ENCODE measurements around the gene TUBGCP3. TPM values are rescaled to one million over a fixed set of nuclear protein-coding genes. Genes with fewer than 3 reads are reported as not detected.

TUBGCP3 gene
- total and polyA plus RNA-seq, 9 donors: 19.4 to 58.0 (median 29.5) TPM

- H3K4me1 ChIP-seq (ENCODE audit: insufficient read depth): peaks cover 6% of the 10 kb centered on the region
- no peaks in the 10 kb centered on the region for H3K27me3 ChIP-seq
- H3K27ac ChIP-seq: no peak overlapping the region
- 87 to 93% (median 91%) methylated on average over 18 of the region's 18 CpGs for WGBS, 3 donors
- no peaks in the 10 kb centered on the region for H3K36me3 ChIP-seq
- DNase-seq: no peak
- no peaks in the 10 kb centered on the region for H3K9me3 ChIP-seq
- no peak for TF ChIP-seq POLR2A (IDR thresholded peaks at IDR 0.05)
- no peak for TF ChIP-seq CTCF (IDR thresholded peaks at IDR 0.05)
- TF ChIP-seq EP300 (IDR thresholded peaks at IDR 0.05): no peak
- H3K4me3 ChIP-seq: no peak overlapping the region
- intact Hi-C loops (cut with DNase I): no loop called here
These were observed 8.6 kb downstream of the TUBGCP3 start for GRCh38 chr13:112579310-112579843.

GRCh38 chr13:112576768-112577167, 11.2 kb downstream of the TUBGCP3 start:
- H3K27me3 ChIP-seq: no peaks in the 10 kb centered on the region
- H3K4me1 ChIP-seq (ENCODE audit: insufficient read depth): peaks cover 19% of the 10 kb centered on the region
- H3K9me3 ChIP-seq: no peaks in the 10 kb centered on the region
- DNase-seq: no peak
- intact Hi-C loops (cut with DNase I): no loop called here
- no peak for TF ChIP-seq POLR2A (IDR thresholded peaks at IDR 0.05)
- TF ChIP-seq CTCF (IDR thresholded peaks at IDR 0.05): no peak
- no peak overlapping the region for H3K27ac ChIP-seq
- H3K4me3 ChIP-seq: no peak overlapping the region
- H3K36me3 ChIP-seq: no peaks in the 10 kb centered on the region

GRCh38 chr13:112576191-112576590, 11.8 kb downstream of the TUBGCP3 start:
- no peaks in the 10 kb centered on the region for H3K27me3 ChIP-seq
- no peaks in the 10 kb centered on the region for H3K36me3 ChIP-seq
- DNase-seq: no peak
- H3K9me3 ChIP-seq: no peaks in the 10 kb centered on the region
- WGBS, 3 donors: 80 to 89% (median 83%) methylated on average over 4 of the region's 4 CpGs
- intact Hi-C loops (cut with DNase I): no loop called here
- no peak overlapping the region for H3K27ac ChIP-seq
- TF ChIP-seq POLR2A (IDR thresholded peaks at IDR 0.05) (no peak), CTCF (IDR thresholded peaks at IDR 0.05) (no peak), EP300 (IDR thresholded peaks at IDR 0.05) (no peak)
- no peak overlapping the region for H3K4me3 ChIP-seq
- peaks cover 21% of the 10 kb centered on the region for H3K4me1 ChIP-seq (ENCODE audit: insufficient read depth)

GRCh38 chr13:112575675-112576074, 12.3 kb downstream of the TUBGCP3 start:
- H3K4me3 ChIP-seq: no peak overlapping the region

More at GRCh38 chr13:112575675-112576074, 12.3 kb downstream of the TUBGCP3 start:
- DNase-seq: no peak
- Histone ChIP-seq H3K9me3 (no peaks in the 10 kb centered on the region), H3K27ac (no peak overlapping the region), H3K4me1 (ENCODE audit: insufficient read depth) (peaks cover 19% of the 10 kb centered on the region), H3K27me3 (no peaks in the 10 kb centered on the region), H3K36me3 (no peaks in the 10 kb centered on the region)
- WGBS, 3 donors: 78 to 80% (median 80%) methylated on average over 5 of the region's 5 CpGs
- TF ChIP-seq POLR2A (IDR thresholded peaks at IDR 0.05) (no peak), CTCF (IDR thresholded peaks at IDR 0.05) (no peak), EP300 (IDR thresholded peaks at IDR 0.05) (no peak)
- intact Hi-C loops (cut with DNase I): no loop called here
